Ovary (tissue), 9 donors: Measurements from ENCODE around the gene DNM1. TPM values are rescaled to one million over a fixed set of nuclear protein-coding genes. Genes with fewer than 3 reads are reported as not detected.

Source experiments
- DNase-seq, 5 donors: peaks; one replicate each; pipeline ENCODE4 v3.0.0-alpha.2; 2019 to 2020
- H3K27ac ChIP-seq, 2 donors: fragments of 200-600 bp; one replicate each; pipeline versions ENCODE4 v1.5.1 to v1.8.0; 2019 to 2022
- H3K27me3 ChIP-seq: fragments of 200-600 bp; one replicate; pipeline ENCODE4 v1.8.0; 2022
- H3K36me3 ChIP-seq: fragments of 200-600 bp; sonication (generic); one replicate; pipeline ENCODE4 v1.5.1; 2019
- H3K4me1 ChIP-seq: one replicate; pipeline ENCODE4 v1.8.1; 2013; ENCODE audit warnings: mild to moderate bottlenecking, moderate library complexity; ENCODE audit not compliant: insufficient read depth
- H3K4me3 ChIP-seq: fragments of 200-600 bp; sonication (generic); one replicate; pipeline ENCODE4 v1.5.1; 2017
- H3K9me3 ChIP-seq, 2 donors: fragments of 200-600 bp in 1 of 2; sonication (generic) in 1 of 2; one replicate each; pipeline versions ENCODE4 v1.5.1 to v1.8.1; 2013 to 2019; ENCODE audit warnings: mild to moderate bottlenecking in 1 of 2, moderate library complexity in 1 of 2
- CTCF ChIP-seq, 3 donors: fragments of 450-650 bp in 2 of 3; fragments of 200-600 bp in 1 of 3; IDR thresholded peaks; one replicate each; pipeline versions ENCODE4 v1.5.1 to v1.8.0; 2016 to 2022; ENCODE audit warnings: antibody characterized with exemption in 3 of 3, mild to moderate bottlenecking in 1 of 3
- EP300 ChIP-seq: sonication (generic); formaldehyde crosslinking; IDR thresholded peaks from one replicate; pipeline ENCODE4 v1.6.1; 2017; ENCODE audit warnings: antibody characterized with exemption
- POLR2A ChIP-seq: fragments of 450-650 bp; IDR thresholded peaks from one replicate; pipeline ENCODE4 v1.6.1; 2017; ENCODE audit warnings: antibody characterized with exemption, mild to moderate bottlenecking, moderate library complexity
- WGBS, 3 donors: extraction: QIAGEN DNeasy Blood & Tissue Kit in 1 of 3; methylation state at CpG; one replicate each; pipeline versions ENCODE4 v1.1.5 to v1.1.7; 2013 to 2017; 5-methylcytosine and 5-hydroxymethylcytosine counted together
- intact Hi-C, 4 donors: fragments of 100-400 bp; cut with DNase I; formaldehyde crosslinking; loops; one replicate each; pipeline versions ENCODE4 v1.11.0 to v1.15.1; 2022 to 2023
- polyA plus RNA-seq, 2 donors: library from polyadenylated mRNA; stranded (reverse); fragments of 200-250 nt in 1 of 2; fragments of 350-450 nt in 1 of 2; fragmentation: Illumina TruSeq in 1 of 2; extraction: RNeasy Lipid Tissue Mini Kit (QIAGEN cat#74804) in 1 of 2; gene quantifications; one replicate each; pipeline ENCODE4 v1.2.3, GENCODE V29; 2013 to 2014
- total RNA-seq, 7 donors: library from RNA; depleted of rRNA in 2 of 7; stranded (reverse); fragments of >200 nt in 2 of 7; fragmentation: NEBNext Ultra II Directional in 3 of 7; extraction: Animal tissue kit (Norgen Biotek cat#: 25700) in 3 of 7; gene quantifications; one replicate each; pipeline versions ENCODE4 v1.1.0 to v1.2.4, GENCODE V29; 2016 to 2023
- donor health status: DM: no; HTN: no; CAD: no; lungs with moderate emphysema.
- donor health status: DM: no; HTN: no; CAD: no.
- donor health status: Bipolar disorder and iron deficiency.
- donor health status: DM: yes; HTN: yes; CAD: no.
- donor health status: DM: no; HTN: no; CAD: no.
- donor health status: DM: yes; HTN: yes; CAD: no.

Gene DNM1
- total and polyA plus RNA-seq, 9 donors = 1.2 to 10.4 (median 4.6) TPM

GRCh38 chr9:128257086-128257825 is 54.1 kb downstream of the DNM1 start:
- Histone ChIP-seq H3K9me3 (no peaks in the 10 kb centered on the region), H3K27ac (no peak overlapping the region), H3K36me3 (no peaks in the 10 kb centered on the region), H3K27me3 (no peaks in the 10 kb centered on the region), H3K4me3 (no peak overlapping the region), H3K4me1 (no peaks in the 10 kb centered on the region)
- intact Hi-C loops = no loop called here
- 76 to 78% (median 77%) methylated on average over 23 of the region's 23 CpGs for WGBS, 3 donors
- DNase-seq = no peak
- no peak for TF ChIP-seq EP300
- TF ChIP-seq CTCF (IDR thresholded peaks at IDR 0.05) = no peak
- no peak for TF ChIP-seq POLR2A

- intact Hi-C loops = no loop called here
- Histone ChIP-seq H3K9me3 (no peaks in the 10 kb centered on the region), H3K4me1 (no peaks in the 10 kb centered on the region), H3K27ac (no peak overlapping the region), H3K4me3 (no peak overlapping the region), H3K36me3 (no peaks in the 10 kb centered on the region), H3K27me3 (no peaks in the 10 kb centered on the region)
- 78 to 82% (median 79%) methylated on average over 11 of the region's 11 CpGs for WGBS, 3 donors
- TF ChIP-seq EP300 = no peak
- no peak for DNase-seq
These were observed 54.7 kb downstream of the DNM1 start for GRCh38 chr9:128257907-128258306.

GRCh38 chr9:128258326-128258725 is 55.1 kb downstream of the DNM1 start:
- no peak overlapping the region for H3K27ac ChIP-seq
- no peaks in the 10 kb centered on the region for H3K4me1 ChIP-seq
- no peak for DNase-seq
- 72 to 79% (median 79%) methylated on average over 6 of the region's 6 CpGs for WGBS, 3 donors
- intact Hi-C loops = no loop called here
- no peaks in the 10 kb centered on the region for H3K36me3 ChIP-seq
- H3K27me3 ChIP-seq = no peaks in the 10 kb centered on the region
- no peak for TF ChIP-seq CTCF (IDR thresholded peaks at IDR 0.05)
- H3K9me3 ChIP-seq = no peaks in the 10 kb centered on the region
- no peak overlapping the region for H3K4me3 ChIP-seq

- no peaks in the 10 kb centered on the region for H3K36me3 ChIP-seq
- no peaks in the 10 kb centered on the region for H3K27me3 ChIP-seq
- no peaks in the 10 kb centered on the region for H3K9me3 ChIP-seq
- no peak overlapping the region for H3K27ac ChIP-seq
- TF ChIP-seq POLR2A (no peak), EP300 (no peak), CTCF (IDR thresholded peaks at IDR 0.05) (no peak)
- no peak overlapping the region for H3K4me3 ChIP-seq
- whole genome bisulfite sequencing, 3 donors = 84 to 85% (median 84%) methylated on average over 9 of the region's 9 CpGs
- intact Hi-C loops = no loop called here
- H3K4me1 ChIP-seq = no peaks in the 10 kb centered on the region
- no peak for DNase-seq
These were observed 56.0 kb downstream of the DNM1 start for GRCh38 chr9:128259156-128259555.

- TF ChIP-seq EP300 = no peak
- no peak for TF ChIP-seq POLR2A
- no peak for TF ChIP-seq CTCF (IDR thresholded peaks at IDR 0.05)
- no peak for DNase-seq
- intact Hi-C loops = no loop called here
- H3K9me3 ChIP-seq = no peaks in the 10 kb centered on the region
- WGBS, 3 donors = 91 to 93% (median 92%) methylated on average over 17 of the region's 17 CpGs
- no peaks in the 10 kb centered on the region for H3K36me3 ChIP-seq
- no peak overlapping the region for H3K27ac ChIP-seq
- H3K4me3 ChIP-seq = no peak overlapping the region
- H3K4me1 ChIP-seq = no peaks in the 10 kb centered on the region
- H3K27me3 ChIP-seq = no peaks in the 10 kb centered on the region
These were observed 57.2 kb downstream of the DNM1 start for GRCh38 chr9:128260340-128260739.
